HCT116 (cell line): Measurements from ENCODE around the gene DHH. TPM values are rescaled to one million over a fixed set of nuclear protein-coding genes. Genes with fewer than 3 reads are reported as not detected.

Experiments used
- ATAC-seq: fragments of 200-7000 bp; cut with Tn5 transposase; 2 replicates; pipeline ENCODE4 v1.9.1; 2020; ENCODE audit warnings: mild to moderate bottlenecking, moderate library complexity
- BruUV-seq: library from RNA; stranded (reverse); fragments of 400-500 nt; replicated peaks from 2 replicates; lab custom pipeline; 2021; lab: Mats Ljungman, UMichigan
- CTCF ChIA-PET: fragments of 300-600 bp; sonication (Branson Sonifier 250); formaldehyde crosslinking; loops from one replicate; lab custom pipeline; 2021; ENCODE audit warnings: antibody characterized with exemption; lab: Charles Lee
- POLR2A ChIA-PET: fragments of 300-600, 350-600 bp; sonication (Branson Sonifier 250); formaldehyde crosslinking; loops from one replicate; lab custom pipeline; 2021; ENCODE audit warnings: antibody characterized with exemption; lab: Charles Lee
- RAD21 ChIA-PET, 2 experiments: fragments of 300-600 bp; sonication (Branson Sonifier 250); formaldehyde crosslinking; loops; one replicate each; lab custom pipeline; 2023; ENCODE audit warnings: low total read pairs in 2 of 2; ENCODE audit not compliant: uncharacterized antibody in 2 of 2, unreplicated experiment in 2 of 2, low non-redundant PET in 1 of 2; lab: Charles Lee
- DNase-seq: peaks from one replicate; pipeline ENCODE4 v3.0.0-alpha.2; 2010; ENCODE audit warnings: low read depth, low spot score
- H2AFZ ChIP-seq: fragments of 200-600 bp; shearing (Covaris generic), sonication (generic); 2 replicates; pipeline ENCODE4 v1.6.1; 2017; ENCODE audit warnings: low read depth, mixed run types, mixed read lengths, antibody characterized with exemption, low read length; ENCODE audit not compliant: poor library complexity, severe bottlenecking
- H3K27ac ChIP-seq: 2 replicates; pipeline ENCODE4 v1.5.1; 2012; ENCODE audit warnings: low read depth, low read length
- H3K27me3 ChIP-seq: fragments of 200-600 bp; sonication (generic); 2 replicates; pipeline ENCODE4 v1.6.1; 2016; ENCODE audit warnings: mixed run types, low read length, mixed read lengths; ENCODE audit not compliant: insufficient read depth
- H3K36me3 ChIP-seq, 2 experiments: fragments of 200-500 bp in 1 of 2; fragments of 200-600 bp in 1 of 2; sonication (Bioruptor generic) in 1 of 2; sonication (generic) in 1 of 2; 2 replicates each; pipeline versions ENCODE4 v1.5.1 to v1.6.1; 2014 to 2016; ENCODE audit warnings: low read length in 2 of 2, inconsistent platforms in 1 of 2, mixed read lengths in 1 of 2, mixed run types in 1 of 2; ENCODE audit not compliant: insufficient read depth in 2 of 2, control insufficient read depth in 1 of 2
- H3K4me1 ChIP-seq, 2 experiments: fragments of 200-600 bp in 1 of 2; sonication (generic) in 1 of 2; 2 replicates each; pipeline versions ENCODE4 v1.5.1 to v1.6.1; 2012 to 2017; ENCODE audit warnings: low read length in 2 of 2, inconsistent platforms in 1 of 2, mild to moderate bottlenecking in 1 of 2, mixed read lengths in 1 of 2, mixed run types in 1 of 2, moderate library complexity in 1 of 2; ENCODE audit not compliant: insufficient read depth in 2 of 2, control insufficient read depth in 1 of 2
- H3K4me2 ChIP-seq: fragments of 200-600 bp; sonication (generic); 2 replicates; pipeline ENCODE4 v1.6.1; 2017; ENCODE audit warnings: mixed run types, low read length, mixed read lengths
- H3K4me3 ChIP-seq, 2 experiments: fragments of 200-600 bp in 1 of 2; sonication (generic) in 1 of 2; replicated peaks in 1 of 2; 2 replicates each; pipeline ENCODE4 v1.5.1; 2011 to 2016; ENCODE audit warnings: low read length in 2 of 2, control low read depth in 1 of 2, low read depth in 1 of 2, mild to moderate bottlenecking in 1 of 2, mixed read lengths in 1 of 2, mixed run types in 1 of 2
- H3K79me2 ChIP-seq: fragments of 200-600 bp; sonication (generic); 2 replicates; pipeline ENCODE4 v1.6.1; 2017; ENCODE audit warnings: mild to moderate bottlenecking, mixed run types, low read length, moderate library complexity, mixed read lengths; ENCODE audit not compliant: insufficient read depth
- H3K9ac ChIP-seq: fragments of 200-600 bp; sonication (generic); 2 replicates; pipeline ENCODE4 v1.6.1; 2016; ENCODE audit warnings: low read length, mixed read lengths
- H3K9me2 ChIP-seq: fragments of 200-600 bp; sonication (generic), shearing (Covaris generic); 2 replicates; pipeline ENCODE4 v1.6.1; 2017; ENCODE audit warnings: mixed run types, mild to moderate bottlenecking, moderate library complexity; ENCODE audit not compliant: insufficient read depth
- H3K9me3 ChIP-seq, 2 experiments: fragments of 200-500 bp in 1 of 2; fragments of 200-600 bp in 1 of 2; sonication (Bioruptor generic) in 1 of 2; sonication (generic) in 1 of 2; 2 replicates each; pipeline ENCODE4 v1.6.1; 2014 to 2017; ENCODE audit warnings: low read length in 2 of 2, mixed read lengths in 2 of 2, inconsistent platforms in 1 of 2, low read depth in 1 of 2, mild to moderate bottlenecking in 1 of 2, mixed run types in 1 of 2, moderate library complexity in 1 of 2; ENCODE audit not compliant: control insufficient read depth in 1 of 2, insufficient read depth in 1 of 2
- H4K20me1 ChIP-seq: fragments of 200-600 bp; sonication (generic), shearing (Covaris generic); 2 replicates; pipeline ENCODE4 v1.6.1; 2017; ENCODE audit warnings: mixed run types, mild to moderate bottlenecking, moderate library complexity; ENCODE audit not compliant: insufficient read depth
- EGR1 ChIP-seq: IDR thresholded peaks from 2 replicates; pipeline ENCODE4 v1.6.1; 2012; ENCODE audit warnings: low read depth
- ELF1 ChIP-seq: IDR thresholded peaks from 2 replicates; pipeline ENCODE4 v1.6.1; 2012; ENCODE audit warnings: low read depth, borderline replicate concordance
- FOSL1 ChIP-seq: IDR thresholded peaks from 2 replicates; pipeline ENCODE4 v1.6.1; 2012; ENCODE audit warnings: low read depth
- JUND ChIP-seq: IDR thresholded peaks from 2 replicates; pipeline ENCODE4 v1.6.1; 2012
- MAX ChIP-seq: IDR thresholded peaks from 2 replicates; pipeline ENCODE4 v1.6.1; 2012
- SP1 ChIP-seq: IDR thresholded peaks from 2 replicates; pipeline ENCODE4 v1.6.1; 2012; ENCODE audit warnings: low read depth
- intact Hi-C: fragments of 100-400 bp; cut with micrococcal nuclease; formaldehyde crosslinking; loops from 2 replicates; pipeline ENCODE4 v1.10.0; 2022
- total RNA-seq: library from RNA; stranded (reverse); gene quantifications from one replicate; pipeline ENCODE4 v1.2.1, GENCODE V29; 2021; ENCODE audit not compliant: unreplicated experiment
- TF ChIP-seq, protein P1 (sequence below): IDR thresholded peaks from 2 replicates; pipeline ENCODE4 v1.6.1; 2012; ENCODE audit warnings: low read depth
- TF ChIP-seq, protein P2 (sequence below): IDR thresholded peaks from 2 replicates; pipeline ENCODE4 v1.6.1; 2011; ENCODE audit warnings: mild to moderate bottlenecking, low read length, moderate library complexity; ENCODE audit not compliant: insufficient replicate concordance; ENCODE audit errors: extremely low read depth

DHH gene
- total RNA-seq, 1 experiment from 2014 or later = 0.22 TPM

DNA sequence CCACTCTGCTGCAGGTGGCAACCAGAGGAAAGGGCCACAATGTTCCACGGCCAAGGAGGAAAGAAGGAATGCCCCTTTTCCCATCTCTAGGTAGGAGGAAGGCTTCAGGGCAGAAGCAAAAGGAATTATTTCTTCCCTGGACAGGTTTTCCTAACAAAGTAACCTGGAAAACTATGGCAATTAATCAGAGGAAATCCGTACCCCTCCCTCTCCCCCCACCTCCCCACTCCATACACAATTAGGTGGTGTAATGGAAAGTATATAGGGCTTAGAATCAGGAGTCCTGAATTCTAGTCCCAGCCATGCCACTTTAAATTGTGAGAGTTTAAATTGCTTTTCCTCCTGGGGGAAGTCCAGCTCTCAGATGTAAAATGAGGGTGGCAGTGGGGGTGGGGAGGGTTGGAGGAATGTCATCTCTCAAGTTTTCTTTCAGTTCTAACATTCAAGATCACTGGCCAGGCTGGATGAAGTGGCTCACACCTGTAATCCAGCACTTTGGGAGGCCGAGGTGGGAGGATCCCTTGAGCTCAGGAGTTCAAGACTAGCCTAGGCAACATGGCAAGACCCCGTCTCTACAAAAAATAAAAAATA, 1.7 kb downstream of the DHH start:
- no peaks in the 10 kb centered on the region for H4K20me1 ChIP-seq
- CTCF ChIA-PET = interaction anchor here (0.6 to 4.9 kb wide), 6 partner anchors 7 to 45 kb away, joined by 3 to 23 read pairs (median 4); partner anchors contain the start of gene RHEBL1
- no peak for TF ChIP-seq JUND
- TF ChIP-seq ELF1 = no peak
- no peak for TF ChIP-seq SP1
- TF ChIP-seq FOSL1 = no peak
- TF ChIP-seq, protein P1, sequence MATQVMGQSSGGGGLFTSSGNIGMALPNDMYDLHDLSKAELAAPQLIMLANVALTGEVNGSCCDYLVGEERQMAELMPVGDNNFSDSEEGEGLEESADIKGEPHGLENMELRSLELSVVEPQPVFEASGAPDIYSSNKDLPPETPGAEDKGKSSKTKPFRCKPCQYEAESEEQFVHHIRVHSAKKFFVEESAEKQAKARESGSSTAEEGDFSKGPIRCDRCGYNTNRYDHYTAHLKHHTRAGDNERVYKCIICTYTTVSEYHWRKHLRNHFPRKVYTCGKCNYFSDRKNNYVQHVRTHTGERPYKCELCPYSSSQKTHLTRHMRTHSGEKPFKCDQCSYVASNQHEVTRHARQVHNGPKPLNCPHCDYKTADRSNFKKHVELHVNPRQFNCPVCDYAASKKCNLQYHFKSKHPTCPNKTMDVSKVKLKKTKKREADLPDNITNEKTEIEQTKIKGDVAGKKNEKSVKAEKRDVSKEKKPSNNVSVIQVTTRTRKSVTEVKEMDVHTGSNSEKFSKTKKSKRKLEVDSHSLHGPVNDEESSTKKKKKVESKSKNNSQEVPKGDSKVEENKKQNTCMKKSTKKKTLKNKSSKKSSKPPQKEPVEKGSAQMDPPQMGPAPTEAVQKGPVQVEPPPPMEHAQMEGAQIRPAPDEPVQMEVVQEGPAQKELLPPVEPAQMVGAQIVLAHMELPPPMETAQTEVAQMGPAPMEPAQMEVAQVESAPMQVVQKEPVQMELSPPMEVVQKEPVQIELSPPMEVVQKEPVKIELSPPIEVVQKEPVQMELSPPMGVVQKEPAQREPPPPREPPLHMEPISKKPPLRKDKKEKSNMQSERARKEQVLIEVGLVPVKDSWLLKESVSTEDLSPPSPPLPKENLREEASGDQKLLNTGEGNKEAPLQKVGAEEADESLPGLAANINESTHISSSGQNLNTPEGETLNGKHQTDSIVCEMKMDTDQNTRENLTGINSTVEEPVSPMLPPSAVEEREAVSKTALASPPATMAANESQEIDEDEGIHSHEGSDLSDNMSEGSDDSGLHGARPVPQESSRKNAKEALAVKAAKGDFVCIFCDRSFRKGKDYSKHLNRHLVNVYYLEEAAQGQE = no peak
- TF ChIP-seq EGR1 = no peak
- TF ChIP-seq, protein P2, sequence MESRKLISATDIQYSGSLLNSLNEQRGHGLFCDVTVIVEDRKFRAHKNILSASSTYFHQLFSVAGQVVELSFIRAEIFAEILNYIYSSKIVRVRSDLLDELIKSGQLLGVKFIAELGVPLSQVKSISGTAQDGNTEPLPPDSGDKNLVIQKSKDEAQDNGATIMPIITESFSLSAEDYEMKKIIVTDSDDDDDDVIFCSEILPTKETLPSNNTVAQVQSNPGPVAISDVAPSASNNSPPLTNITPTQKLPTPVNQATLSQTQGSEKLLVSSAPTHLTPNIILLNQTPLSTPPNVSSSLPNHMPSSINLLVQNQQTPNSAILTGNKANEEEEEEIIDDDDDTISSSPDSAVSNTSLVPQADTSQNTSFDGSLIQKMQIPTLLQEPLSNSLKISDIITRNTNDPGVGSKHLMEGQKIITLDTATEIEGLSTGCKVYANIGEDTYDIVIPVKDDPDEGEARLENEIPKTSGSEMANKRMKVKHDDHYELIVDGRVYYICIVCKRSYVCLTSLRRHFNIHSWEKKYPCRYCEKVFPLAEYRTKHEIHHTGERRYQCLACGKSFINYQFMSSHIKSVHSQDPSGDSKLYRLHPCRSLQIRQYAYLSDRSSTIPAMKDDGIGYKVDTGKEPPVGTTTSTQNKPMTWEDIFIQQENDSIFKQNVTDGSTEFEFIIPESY = no peak
- TF ChIP-seq MAX = no peak
- TF ChIP-seq, all 23 proteins: peak for 0
- Histone ChIP-seq H3K27ac (no peak overlapping the region), H3K79me2 (no peaks in the 10 kb centered on the region), H3K9ac (no peak overlapping the region), H3K4me1 (peaks cover 7 to 11% of the 10 kb centered on the region in 2 experiments), H3K9me3 (no peaks in the 10 kb centered on the region), H3K9me2 (no peaks in the 10 kb centered on the region), H3K27me3 (no peaks in the 10 kb centered on the region), H3K36me3 (0 out of 4 replicates have a peak, but pooled peaks cover 0 to 6% of the 10 kb centered on the region in 2 experiments), H3K4me3 (no peak overlapping the region), H2AFZ (no peak overlapping the region), H3K4me2 (no peak overlapping the region)
- ATAC-seq (no peak), DNase-seq (no peak)
- BruUV-seq = no TSS peak
- ChIA-PET RAD21 (no interaction called here), POLR2A (interaction anchor here (1.0 kb wide), 1 partner anchor 38 kb away, joined by 5 read pairs; the partner anchor contains the start of gene TUBA1B)
- intact Hi-C loops = loop anchor here (1.0 kb wide), 1 partner anchor 29 kb away; no protein-coding TSS in a partner anchor
